Measurements from ENCODE around the gene ACOX3.

DNA sequence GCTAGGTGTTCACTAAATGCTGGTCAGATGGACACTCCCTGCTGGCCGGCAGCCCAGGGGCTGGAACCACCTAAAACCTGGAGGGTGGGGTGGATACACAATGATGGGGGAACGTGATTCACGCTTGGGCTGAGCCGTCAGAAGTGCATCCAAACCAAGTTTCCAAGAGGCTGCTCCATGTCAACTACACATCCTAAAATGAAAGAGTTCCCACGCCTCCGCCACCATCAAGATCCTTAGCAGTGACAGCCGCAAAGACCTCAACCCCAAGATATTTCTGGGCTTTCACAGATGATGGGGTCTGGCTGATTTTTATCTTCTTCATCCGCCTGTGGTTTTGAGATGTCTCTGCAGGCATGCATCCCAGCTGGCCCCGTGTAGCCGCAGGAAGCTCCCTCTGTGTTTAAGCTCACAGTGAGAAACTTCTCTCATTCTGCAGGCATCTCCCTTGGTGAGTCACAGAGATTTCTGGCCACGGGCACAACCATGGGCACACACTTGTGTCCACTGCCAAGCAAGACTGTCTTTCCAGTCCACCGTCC lies 86.5 kb downstream of the ACOX3 start:
- TF ChIP-seq EZH2phosphoT487 (IDR thresholded peaks at IDR 0.05; ENCODE audit: borderline replicate concordance, low read length) (no peak), EZH2 (IDR thresholded peaks at IDR 0.05; ENCODE audit: low read length, unreplicated experiment) (no peak)
- TF ChIP-seq, protein P1, sequence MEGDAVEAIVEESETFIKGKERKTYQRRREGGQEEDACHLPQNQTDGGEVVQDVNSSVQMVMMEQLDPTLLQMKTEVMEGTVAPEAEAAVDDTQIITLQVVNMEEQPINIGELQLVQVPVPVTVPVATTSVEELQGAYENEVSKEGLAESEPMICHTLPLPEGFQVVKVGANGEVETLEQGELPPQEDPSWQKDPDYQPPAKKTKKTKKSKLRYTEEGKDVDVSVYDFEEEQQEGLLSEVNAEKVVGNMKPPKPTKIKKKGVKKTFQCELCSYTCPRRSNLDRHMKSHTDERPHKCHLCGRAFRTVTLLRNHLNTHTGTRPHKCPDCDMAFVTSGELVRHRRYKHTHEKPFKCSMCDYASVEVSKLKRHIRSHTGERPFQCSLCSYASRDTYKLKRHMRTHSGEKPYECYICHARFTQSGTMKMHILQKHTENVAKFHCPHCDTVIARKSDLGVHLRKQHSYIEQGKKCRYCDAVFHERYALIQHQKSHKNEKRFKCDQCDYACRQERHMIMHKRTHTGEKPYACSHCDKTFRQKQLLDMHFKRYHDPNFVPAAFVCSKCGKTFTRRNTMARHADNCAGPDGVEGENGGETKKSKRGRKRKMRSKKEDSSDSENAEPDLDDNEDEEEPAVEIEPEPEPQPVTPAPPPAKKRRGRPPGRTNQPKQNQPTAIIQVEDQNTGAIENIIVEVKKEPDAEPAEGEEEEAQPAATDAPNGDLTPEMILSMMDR (conservative IDR thresholded peaks at IDR 0.05; ENCODE audit: low read depth, low read length) = no peak
